Ovary (tissue), 9 donors: Measurements from ENCODE around the gene CAPZA2. TPM values are rescaled to one million over a fixed set of nuclear protein-coding genes. Genes with fewer than 3 reads are reported as not detected.
A peak's percentile ranks its signal among the peaks of the same experiment; 100 is the strongest.

Experiments
- DNase-seq, 5 donors: peaks; one replicate each; pipeline ENCODE4 v3.0.0-alpha.2; 2019 to 2020
- H3K27ac ChIP-seq, 2 donors: fragments of 200-600 bp; one replicate each; pipeline versions ENCODE4 v1.5.1 to v1.8.0; 2019 to 2022
- H3K27me3 ChIP-seq: fragments of 200-600 bp; one replicate; pipeline ENCODE4 v1.8.0; 2022
- H3K36me3 ChIP-seq: fragments of 200-600 bp; sonication (generic); one replicate; pipeline ENCODE4 v1.5.1; 2019
- H3K4me1 ChIP-seq: one replicate; pipeline ENCODE4 v1.8.1; 2013; ENCODE audit warnings: mild to moderate bottlenecking, moderate library complexity; ENCODE audit not compliant: insufficient read depth
- H3K4me3 ChIP-seq: fragments of 200-600 bp; sonication (generic); one replicate; pipeline ENCODE4 v1.5.1; 2017
- H3K9me3 ChIP-seq, 2 donors: fragments of 200-600 bp in 1 of 2; sonication (generic) in 1 of 2; one replicate each; pipeline versions ENCODE4 v1.5.1 to v1.8.1; 2013 to 2019; ENCODE audit warnings: mild to moderate bottlenecking in 1 of 2, moderate library complexity in 1 of 2
- EP300 ChIP-seq: sonication (generic); formaldehyde crosslinking; IDR thresholded peaks from one replicate; pipeline ENCODE4 v1.6.1; 2017; ENCODE audit warnings: antibody characterized with exemption
- POLR2A ChIP-seq: fragments of 450-650 bp; IDR thresholded peaks from one replicate; pipeline ENCODE4 v1.6.1; 2017; ENCODE audit warnings: antibody characterized with exemption, mild to moderate bottlenecking, moderate library complexity
- whole genome bisulfite sequencing, 3 donors: extraction: QIAGEN DNeasy Blood & Tissue Kit in 1 of 3; methylation state at CpG; one replicate each; pipeline versions ENCODE4 v1.1.5 to v1.1.7; 2013 to 2017; 5-methylcytosine and 5-hydroxymethylcytosine counted together
- intact Hi-C, 4 donors: fragments of 100-400 bp; cut with DNase I; formaldehyde crosslinking; loops; one replicate each; pipeline versions ENCODE4 v1.11.0 to v1.15.1; 2022 to 2023
- polyA plus RNA-seq, 2 donors: library from polyadenylated mRNA; stranded (reverse); fragments of 200-250 nt in 1 of 2; fragments of 350-450 nt in 1 of 2; fragmentation: Illumina TruSeq in 1 of 2; extraction: RNeasy Lipid Tissue Mini Kit (QIAGEN cat#74804) in 1 of 2; gene quantifications; one replicate each; pipeline ENCODE4 v1.2.3, GENCODE V29; 2013 to 2014
- total RNA-seq, 7 donors: library from RNA; depleted of rRNA in 2 of 7; stranded (reverse); fragments of >200 nt in 2 of 7; fragmentation: NEBNext Ultra II Directional in 3 of 7; extraction: Animal tissue kit (Norgen Biotek cat#: 25700) in 3 of 7; gene quantifications; one replicate each; pipeline versions ENCODE4 v1.1.0 to v1.2.4, GENCODE V29; 2016 to 2023
- TF ChIP-seq, protein P1 (sequence below), 3 donors: fragments of 450-650 bp in 2 of 3; fragments of 200-600 bp in 1 of 3; IDR thresholded peaks; one replicate each; pipeline versions ENCODE4 v1.5.1 to v1.8.0; 2016 to 2022; ENCODE audit warnings: antibody characterized with exemption in 3 of 3, mild to moderate bottlenecking in 1 of 3
- donor health status: DM: no; HTN: no; CAD: no; lungs with moderate emphysema.
- donor health status: DM: no; HTN: no; CAD: no.
- donor health status: Bipolar disorder and iron deficiency.
- donor health status: DM: yes; HTN: yes; CAD: no.
- donor health status: DM: no; HTN: no; CAD: no.
- donor health status: DM: yes; HTN: yes; CAD: no.

CAPZA2 gene
- total and polyA plus RNA-seq, 9 donors: 55.1 to 184 (median 129) TPM

DNA sequence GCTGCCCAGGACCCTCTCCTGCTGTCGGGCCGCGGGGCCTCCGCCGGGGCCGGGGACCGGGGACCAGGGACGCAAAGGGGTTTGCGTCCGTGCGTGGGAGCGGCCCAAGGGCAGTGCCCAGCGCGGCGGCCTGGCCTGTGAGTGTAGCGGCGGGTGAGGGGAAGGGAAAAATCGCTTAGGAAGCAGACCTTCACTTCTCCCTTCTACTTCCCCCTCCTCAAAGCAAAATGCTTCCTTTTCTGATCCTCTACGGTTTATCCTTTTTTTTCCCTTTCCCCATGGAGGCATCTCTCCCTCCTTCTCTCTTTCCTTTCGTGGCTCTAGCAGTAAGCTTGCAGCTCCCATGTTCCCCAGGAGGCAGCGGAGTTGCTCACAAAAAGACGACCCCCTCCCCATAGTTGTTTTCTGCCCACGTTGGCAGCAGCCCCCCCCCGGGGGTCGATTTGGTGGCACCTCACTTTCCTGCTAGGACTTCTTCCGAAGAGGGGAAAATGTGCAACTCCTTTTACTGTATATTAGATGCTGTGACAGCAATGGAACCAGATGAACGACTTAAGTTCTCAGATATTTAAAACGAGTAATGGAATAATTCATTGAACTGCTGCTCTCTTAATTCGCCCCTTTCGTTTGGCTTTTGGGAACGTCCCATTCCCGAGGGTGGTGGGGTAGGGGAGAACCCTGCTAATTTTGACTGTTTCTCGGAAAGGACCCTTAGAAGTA is 724 bp downstream of the CAPZA2 start:
- Histone ChIP-seq H3K9me3 (no peaks in the 10 kb centered on the region), H3K27me3 (no peaks in the 10 kb centered on the region), H3K4me1 (peaks cover 4% of the 10 kb centered on the region), H3K36me3 (no peaks in the 10 kb centered on the region), H3K27ac (peak overlapping the region; percentile 97 to 98), H3K4me3 (peak overlapping the region; percentile 88)
- 1% methylated on average over 33 of the region's 33 CpGs for WGBS, 3 donors
- TF ChIP-seq EP300: no peak
- intact Hi-C loops: no loop called here
- DNase-seq: peak in 4 of 5 donors; percentile 18 to 47 (median 36)

DNA sequence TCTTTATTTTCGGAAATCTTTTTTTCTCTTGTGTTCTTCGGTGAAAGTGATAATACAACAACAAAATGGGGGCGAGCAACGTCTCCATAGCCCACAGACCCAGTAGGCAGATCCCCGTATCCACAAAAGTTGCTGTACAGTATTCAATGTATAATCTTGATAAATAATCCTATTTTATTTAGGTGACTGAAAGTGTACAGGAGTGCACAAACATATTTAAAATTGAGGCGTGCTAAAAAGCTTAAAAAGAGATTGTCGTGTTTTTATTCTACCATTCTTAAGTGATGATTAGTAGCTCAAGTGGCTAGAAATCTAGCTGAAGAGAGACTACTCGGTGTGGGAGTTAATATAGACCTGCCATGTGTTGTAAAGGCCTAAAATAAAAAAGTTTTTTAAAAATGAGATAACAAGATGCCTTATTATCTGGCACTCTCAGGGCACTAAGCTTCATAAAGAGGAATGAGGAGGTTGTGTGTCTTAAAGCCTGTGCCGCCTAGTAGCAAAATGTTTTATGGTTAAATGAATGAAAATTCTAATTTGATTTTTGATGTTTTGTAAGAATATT is 1.6 kb downstream of the CAPZA2 start:
- TF ChIP-seq POLR2A (no peak), EP300 (no peak)
- TF ChIP-seq, protein P1, sequence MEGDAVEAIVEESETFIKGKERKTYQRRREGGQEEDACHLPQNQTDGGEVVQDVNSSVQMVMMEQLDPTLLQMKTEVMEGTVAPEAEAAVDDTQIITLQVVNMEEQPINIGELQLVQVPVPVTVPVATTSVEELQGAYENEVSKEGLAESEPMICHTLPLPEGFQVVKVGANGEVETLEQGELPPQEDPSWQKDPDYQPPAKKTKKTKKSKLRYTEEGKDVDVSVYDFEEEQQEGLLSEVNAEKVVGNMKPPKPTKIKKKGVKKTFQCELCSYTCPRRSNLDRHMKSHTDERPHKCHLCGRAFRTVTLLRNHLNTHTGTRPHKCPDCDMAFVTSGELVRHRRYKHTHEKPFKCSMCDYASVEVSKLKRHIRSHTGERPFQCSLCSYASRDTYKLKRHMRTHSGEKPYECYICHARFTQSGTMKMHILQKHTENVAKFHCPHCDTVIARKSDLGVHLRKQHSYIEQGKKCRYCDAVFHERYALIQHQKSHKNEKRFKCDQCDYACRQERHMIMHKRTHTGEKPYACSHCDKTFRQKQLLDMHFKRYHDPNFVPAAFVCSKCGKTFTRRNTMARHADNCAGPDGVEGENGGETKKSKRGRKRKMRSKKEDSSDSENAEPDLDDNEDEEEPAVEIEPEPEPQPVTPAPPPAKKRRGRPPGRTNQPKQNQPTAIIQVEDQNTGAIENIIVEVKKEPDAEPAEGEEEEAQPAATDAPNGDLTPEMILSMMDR (IDR thresholded peaks at IDR 0.05): no peak
- DNase-seq: no peak
- peak overlapping the region; percentile 88 for H3K4me3 ChIP-seq
- no peak overlapping the region for H3K27ac ChIP-seq
- H3K9me3 ChIP-seq: no peaks in the 10 kb centered on the region
- WGBS, 3 donors: 19 to 25% (median 23%) methylated on average over 9 of the region's 9 CpGs
- no peaks in the 10 kb centered on the region for H3K27me3 ChIP-seq
- H3K4me1 ChIP-seq: peaks cover 4% of the 10 kb centered on the region
- H3K36me3 ChIP-seq: no peaks in the 10 kb centered on the region
- intact Hi-C loops: no loop called here

GRCh38 chr7:116871061-116871700 is 8.8 kb downstream of the CAPZA2 start:
- 83 to 86% (median 84%) methylated on average over 6 of the region's 6 CpGs for WGBS, 3 donors
- Histone ChIP-seq H3K4me3 (no peak overlapping the region), H3K36me3 (no peaks in the 10 kb centered on the region), H3K4me1 (peaks cover 5% of the 10 kb centered on the region), H3K27me3 (no peaks in the 10 kb centered on the region), H3K27ac (no peak overlapping the region), H3K9me3 (no peaks in the 10 kb centered on the region)
- DNase-seq: no peak
- intact Hi-C loops: no loop called here
- TF ChIP-seq, protein P1 (IDR thresholded peaks at IDR 0.05): no peak
- no peak for TF ChIP-seq POLR2A
- no peak for TF ChIP-seq EP300

GRCh38 chr7:116872026-116872425 is 9.6 kb downstream of the CAPZA2 start:
- no peak overlapping the region for H3K4me3 ChIP-seq
- H3K36me3 ChIP-seq: no peaks in the 10 kb centered on the region
- TF ChIP-seq, protein P1 (IDR thresholded peaks at IDR 0.05): no peak
- TF ChIP-seq EP300: no peak
- no peak for TF ChIP-seq POLR2A
- WGBS, 3 donors: 8 to 16% (median 11%) methylated on average over 1 of the region's 1 CpG
- intact Hi-C loops: no loop called here
- no peak overlapping the region for H3K27ac ChIP-seq
- peaks cover 11% of the 10 kb centered on the region for H3K4me1 ChIP-seq
- DNase-seq: no peak
- H3K27me3 ChIP-seq: no peaks in the 10 kb centered on the region
- no peaks in the 10 kb centered on the region for H3K9me3 ChIP-seq

- no peaks in the 10 kb centered on the region for H3K9me3 ChIP-seq
- intact Hi-C loops: no loop called here
- no peak for DNase-seq
- no peaks in the 10 kb centered on the region for H3K27me3 ChIP-seq
- TF ChIP-seq, protein P1 (IDR thresholded peaks at IDR 0.05): no peak
- no peak overlapping the region for H3K27ac ChIP-seq
- 74 to 87% (median 85%) methylated on average over 1 of the region's 1 CpG for WGBS, 3 donors
- no peaks in the 10 kb centered on the region for H3K36me3 ChIP-seq
- H3K4me3 ChIP-seq: no peak overlapping the region
- peaks cover 11% of the 10 kb centered on the region for H3K4me1 ChIP-seq
These were observed 11.2 kb downstream of the CAPZA2 start for GRCh38 chr7:116873619-116874018.
